Measurements from ENCODE around the gene ITGA7.
A peak's percentile ranks its signal among the peaks of the same experiment; 100 is the strongest.

The ITGA7 gene

DNA sequence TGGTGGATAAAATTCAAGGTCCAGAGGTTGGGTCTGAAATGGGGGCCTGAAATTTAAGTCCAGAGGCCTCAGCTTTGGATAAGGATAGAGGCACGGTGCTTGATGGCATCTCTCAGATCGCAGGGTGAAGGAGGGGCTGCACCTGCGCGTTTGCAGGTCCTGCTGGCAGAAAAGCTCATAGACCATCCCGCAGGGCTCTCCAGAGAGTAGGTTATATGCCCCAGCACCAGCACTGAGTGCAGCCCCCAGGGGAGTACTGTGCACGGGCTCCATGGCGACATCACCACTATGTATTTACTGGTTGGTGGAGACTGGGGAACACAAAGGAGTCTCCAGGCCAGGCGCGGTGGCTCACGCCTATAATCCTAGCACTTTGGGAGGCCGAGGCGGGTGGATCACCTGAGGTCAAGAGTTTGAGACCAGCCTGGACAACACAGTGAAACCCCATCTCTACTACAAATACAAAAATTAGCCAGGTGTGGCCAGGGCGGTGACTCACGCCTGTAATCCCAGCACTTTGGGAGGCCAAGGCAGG is 25.4 kb upstream of the ITGA7 start:
- H3K4me3 ChIP-seq (ENCODE audit: low read depth, low read length) = no peak overlapping the region
- TF ChIP-seq, protein P1, sequence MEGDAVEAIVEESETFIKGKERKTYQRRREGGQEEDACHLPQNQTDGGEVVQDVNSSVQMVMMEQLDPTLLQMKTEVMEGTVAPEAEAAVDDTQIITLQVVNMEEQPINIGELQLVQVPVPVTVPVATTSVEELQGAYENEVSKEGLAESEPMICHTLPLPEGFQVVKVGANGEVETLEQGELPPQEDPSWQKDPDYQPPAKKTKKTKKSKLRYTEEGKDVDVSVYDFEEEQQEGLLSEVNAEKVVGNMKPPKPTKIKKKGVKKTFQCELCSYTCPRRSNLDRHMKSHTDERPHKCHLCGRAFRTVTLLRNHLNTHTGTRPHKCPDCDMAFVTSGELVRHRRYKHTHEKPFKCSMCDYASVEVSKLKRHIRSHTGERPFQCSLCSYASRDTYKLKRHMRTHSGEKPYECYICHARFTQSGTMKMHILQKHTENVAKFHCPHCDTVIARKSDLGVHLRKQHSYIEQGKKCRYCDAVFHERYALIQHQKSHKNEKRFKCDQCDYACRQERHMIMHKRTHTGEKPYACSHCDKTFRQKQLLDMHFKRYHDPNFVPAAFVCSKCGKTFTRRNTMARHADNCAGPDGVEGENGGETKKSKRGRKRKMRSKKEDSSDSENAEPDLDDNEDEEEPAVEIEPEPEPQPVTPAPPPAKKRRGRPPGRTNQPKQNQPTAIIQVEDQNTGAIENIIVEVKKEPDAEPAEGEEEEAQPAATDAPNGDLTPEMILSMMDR (IDR thresholded peaks at IDR 0.05; ENCODE audit: borderline replicate concordance, insufficient read depth, low read depth, low read length) = no peak

DNA sequence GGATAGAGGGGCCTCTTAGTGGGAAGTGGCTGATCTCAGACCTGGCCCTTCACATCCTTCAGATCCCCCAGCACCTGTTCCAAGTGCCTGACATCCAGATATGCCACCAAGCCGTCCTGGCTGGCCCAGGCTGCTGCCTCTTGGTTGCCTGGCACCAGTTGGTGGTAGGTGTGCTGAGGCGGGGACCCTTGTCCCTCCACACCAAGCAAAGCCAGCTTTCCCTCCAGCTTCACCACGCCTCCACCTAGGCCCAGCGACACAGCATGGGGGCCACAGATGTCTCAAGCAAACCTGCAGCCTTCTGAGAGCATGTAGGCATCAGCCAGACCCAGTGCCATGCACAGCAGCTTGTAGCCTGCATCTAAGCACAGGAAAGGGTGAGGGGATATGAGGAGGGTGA is 24.6 kb upstream of the ITGA7 start:
- H3K4me3 ChIP-seq (ENCODE audit: low read depth, low read length) = no peak overlapping the region
- TF ChIP-seq, protein P1 (IDR thresholded peaks at IDR 0.05; ENCODE audit: borderline replicate concordance, insufficient read depth, low read depth, low read length) = no peak

DNA sequence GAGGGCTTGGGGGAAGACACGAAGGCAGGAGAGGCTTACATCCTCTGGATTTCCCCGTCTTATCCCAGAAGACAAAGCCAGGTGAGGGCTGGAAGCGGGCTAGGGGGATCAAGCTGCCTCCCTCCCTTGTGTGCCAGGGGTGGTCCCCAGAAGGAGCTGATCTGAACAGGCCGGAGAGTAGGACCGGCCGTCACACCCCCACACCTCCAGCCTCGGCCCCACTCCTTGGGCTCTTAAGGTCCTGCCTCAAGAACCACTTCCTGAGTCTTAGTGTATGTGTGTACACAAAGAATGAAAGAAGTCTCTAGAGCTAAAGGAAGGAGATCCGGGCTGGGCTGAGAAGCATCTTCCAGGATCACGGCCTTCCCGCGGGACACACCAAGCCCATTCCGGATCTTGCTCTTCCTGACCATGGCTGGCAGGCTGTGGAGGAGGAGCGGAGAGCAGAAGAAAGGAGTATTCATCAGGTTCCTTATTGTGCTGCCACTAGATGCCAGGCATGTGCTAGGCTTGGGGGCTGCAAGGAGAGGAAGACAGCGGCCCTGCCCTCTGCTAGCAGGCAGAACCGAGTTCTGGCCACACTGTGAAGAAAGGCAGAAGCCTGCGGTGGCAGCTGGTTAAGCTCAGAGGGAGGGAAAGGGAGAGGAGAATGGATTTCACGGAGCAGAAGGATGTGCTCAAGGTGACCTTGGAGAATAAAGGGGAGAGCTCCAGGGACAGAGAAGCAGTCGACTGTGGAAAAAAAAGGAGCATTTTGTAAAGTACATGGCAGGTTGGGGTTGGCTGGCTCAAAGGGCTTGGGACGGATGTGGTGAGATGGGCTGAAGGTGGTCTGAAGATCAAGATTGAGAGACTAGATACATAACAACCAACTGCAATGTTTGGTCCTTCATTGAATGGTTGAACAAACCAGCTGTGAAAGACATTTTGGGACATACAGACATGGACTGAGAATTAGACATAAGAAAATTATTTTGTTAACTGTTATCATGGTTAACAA is 22.4 kb upstream of the ITGA7 start:
- peak overlapping the region; percentile 89 for H3K4me3 ChIP-seq (ENCODE audit: low read depth, low read length)
- TF ChIP-seq, protein P1 (IDR thresholded peaks at IDR 0.05; ENCODE audit: borderline replicate concordance, insufficient read depth, low read depth, low read length) = no peak

DNA sequence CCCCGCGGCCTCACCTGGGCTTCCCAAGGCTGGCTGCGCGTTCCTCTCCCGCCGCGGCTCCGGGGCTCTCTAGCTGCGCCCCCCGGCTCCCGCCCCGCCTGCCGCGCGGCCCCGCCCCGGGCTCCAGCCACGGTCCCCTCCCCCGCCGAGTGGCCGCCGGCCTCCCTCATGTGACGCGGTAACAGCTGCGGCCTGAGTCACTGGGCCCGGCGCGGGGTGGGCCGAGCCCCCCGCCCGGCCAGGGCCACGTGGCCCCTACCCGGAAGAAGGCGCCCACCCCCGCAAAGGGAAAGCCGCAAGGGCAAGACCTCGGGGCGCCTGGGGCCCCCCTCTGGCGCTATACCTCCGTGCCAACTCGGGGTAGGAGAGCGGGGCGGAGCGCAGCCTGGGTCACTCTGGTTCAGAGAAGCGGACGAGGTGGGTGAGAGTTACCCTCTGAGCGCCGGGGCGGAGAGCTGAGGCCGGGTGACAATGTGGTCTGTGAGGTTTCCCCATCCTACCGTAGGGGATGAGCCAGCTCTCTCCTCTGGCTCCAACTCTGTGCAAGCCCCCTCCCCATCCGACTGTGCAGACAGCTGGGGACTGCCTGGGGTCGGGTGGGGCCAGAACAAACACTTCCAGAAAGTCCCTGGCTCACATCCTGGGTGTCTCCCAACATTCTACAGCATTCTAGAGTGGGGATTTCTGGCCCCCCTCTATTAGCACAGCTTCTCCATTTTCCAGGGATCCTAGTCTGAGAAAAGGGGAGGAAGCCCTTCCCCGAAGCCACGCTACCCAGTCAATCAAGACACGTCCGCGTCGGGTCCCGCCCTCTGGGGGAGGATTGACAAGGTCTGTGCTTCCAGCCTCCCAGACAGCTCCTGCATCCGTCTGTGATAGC is 21.5 kb upstream of the ITGA7 start, which contains the start of gene CD63:
TSS of gene CD63 (minus strand) at position 71 of the 880 bp plus-strand sequence. CDS start 668 bp downstream, outside the sequence.
- H3K4me3 ChIP-seq (ENCODE audit: low read depth, low read length) = peak within 1 kb of the TSS; percentile 89
- TF ChIP-seq, protein P1 (IDR thresholded peaks at IDR 0.05; ENCODE audit: borderline replicate concordance, insufficient read depth, low read depth, low read length) = no peak

DNA sequence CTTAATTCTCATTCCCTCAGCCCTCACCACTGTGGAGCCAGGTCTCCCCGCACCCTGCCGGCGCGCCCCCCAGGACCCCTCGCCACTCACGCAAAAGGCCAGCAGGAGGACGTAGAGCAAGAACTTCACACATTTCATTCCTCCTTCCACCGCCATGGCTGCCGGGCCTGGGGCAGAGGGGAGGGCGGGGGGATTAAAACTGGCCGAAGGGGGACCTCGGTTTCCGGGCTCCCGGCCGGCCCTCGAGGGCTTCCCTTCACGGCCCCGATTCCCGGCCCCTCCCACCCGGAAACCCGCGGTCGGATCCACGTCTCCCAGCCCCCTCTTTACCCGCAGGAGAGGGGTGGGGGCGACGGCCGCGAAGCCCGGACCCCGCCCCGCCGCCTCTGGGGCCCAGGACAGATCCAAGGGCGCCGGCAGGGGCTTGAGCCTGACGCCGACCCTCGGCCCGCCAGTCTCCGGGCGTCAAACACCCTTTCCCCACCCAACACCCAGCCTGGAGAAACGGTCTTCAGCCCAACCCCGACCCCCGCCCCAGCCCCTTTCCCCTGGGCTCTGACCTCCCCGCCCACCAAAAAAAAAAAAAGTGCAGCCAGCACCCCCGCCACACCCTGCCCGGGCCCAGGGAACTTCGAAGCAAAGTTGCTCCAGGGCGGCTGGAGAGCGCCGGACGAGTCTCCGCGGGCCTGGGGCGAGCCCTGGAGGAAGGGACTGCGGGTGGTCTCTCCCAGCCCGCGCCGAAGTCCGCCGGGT is 20.7 kb upstream of the ITGA7 start:
- TF ChIP-seq, protein P1 (IDR thresholded peaks at IDR 0.05; ENCODE audit: borderline replicate concordance, insufficient read depth, low read depth, low read length) = no peak

DNA sequence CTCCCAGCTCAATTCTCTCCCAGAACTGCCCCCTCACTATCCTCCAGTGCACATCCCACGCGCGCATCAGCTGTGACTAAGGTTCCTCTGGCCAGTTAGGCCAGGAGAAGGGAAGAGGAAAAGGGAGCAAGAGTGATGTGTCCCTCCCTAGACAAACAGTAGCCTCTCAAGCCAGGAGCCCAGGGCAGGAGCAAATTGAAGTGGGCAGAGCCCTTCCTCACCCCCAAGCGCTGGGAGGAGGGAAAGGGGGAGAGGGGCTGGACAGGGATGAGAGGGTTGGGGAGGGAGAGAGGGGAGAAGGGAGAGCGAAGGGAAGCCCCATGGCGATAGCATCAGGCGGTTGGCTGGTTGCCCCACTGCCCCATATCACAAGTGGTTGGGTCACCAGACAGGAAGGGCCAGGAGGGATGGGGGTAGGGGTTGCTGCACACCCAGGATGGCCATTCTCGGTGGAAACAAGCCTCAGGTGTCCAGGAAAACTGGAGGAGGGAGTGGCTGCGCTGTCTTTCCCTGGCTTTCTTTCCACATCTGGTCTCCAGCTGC is 20.0 kb upstream of the ITGA7 start:
- TF ChIP-seq, protein P1 (IDR thresholded peaks at IDR 0.05; ENCODE audit: borderline replicate concordance, insufficient read depth, low read depth, low read length) = no peak
- H3K4me3 ChIP-seq (ENCODE audit: low read depth, low read length) = peak overlapping the region; percentile 89

More for the DNA sequence above, 20.7 kb upstream of the ITGA7 start:
- peak overlapping the region; percentile 89 for H3K4me3 ChIP-seq (ENCODE audit: low read depth, low read length)

Measured in GM12875 (cell line).